Right lobe of liver (tissue), 6 donors: ENCODE results near the gene PCNX4. TPM values are rescaled to one million over a fixed set of nuclear protein-coding genes. Genes with fewer than 3 reads are reported as not detected.

Experiments
- ATAC-seq, 4 donors: fragments of 200-7000 bp; cut with Tn5 transposase; one replicate each; pipeline ENCODE4 v1.9.1; 2020; ENCODE audit warnings: mild to moderate bottlenecking in 4 of 4, moderate library complexity in 4 of 4
- DNase-seq, 3 donors: peaks; one replicate each; pipeline ENCODE4 v3.0.0-alpha.2; 2020
- H3K27ac ChIP-seq, 3 donors: fragments of 200-600 bp; one replicate each; pipeline ENCODE4 v1.8.0; 2022
- H3K27me3 ChIP-seq, 2 donors: fragments of 200-600 bp; one replicate each; pipeline ENCODE4 v1.8.0; 2022
- H3K36me3 ChIP-seq, 4 donors: fragments of 200-600 bp; sonication (generic) in 1 of 4; one replicate each; pipeline versions ENCODE4 v1.5.1 to v1.8.0; 2017 to 2022; ENCODE audit warnings: control low read depth in 1 of 4
- H3K4me1 ChIP-seq, 4 donors: fragments of 200-600 bp; sonication (generic) in 1 of 4; one replicate each; pipeline versions ENCODE4 v1.5.1 to v1.8.0; 2017 to 2022; ENCODE audit warnings: control low read depth in 1 of 4
- H3K4me3 ChIP-seq, 3 donors: fragments of 200-600 bp; one replicate each; pipeline ENCODE4 v1.8.0; 2022
- H3K9me3 ChIP-seq, 4 donors: fragments of 200-600 bp; sonication (generic) in 1 of 4; one replicate each; pipeline versions ENCODE4 v1.5.1 to v1.8.0; 2017 to 2022; ENCODE audit warnings: control low read depth in 1 of 4
- POLR2A ChIP-seq: fragments of 450-650 bp; IDR thresholded peaks from one replicate; pipeline ENCODE4 v1.6.1; 2017; ENCODE audit warnings: antibody characterized with exemption, mild to moderate bottlenecking
- WGBS: methylation state at CpG from one replicate; pipeline ENCODE4 v1.1.6; 2018; ENCODE audit warnings: low coverage, low lambda C conversion rate; ENCODE audit not compliant: insufficient coverage; ENCODE audit errors: missing lambda C conversion rate; 5-methylcytosine and 5-hydroxymethylcytosine counted together
- intact Hi-C, 2 donors: fragments of 100-400 bp; cut with DNase I; formaldehyde crosslinking; loops; one replicate each; pipeline versions ENCODE4 v1.11.2 to v1.14.1; 2022
- total RNA-seq, 6 experiments: library from RNA; depleted of rRNA in 2 of 6; stranded (reverse); fragments of >200 nt in 2 of 6; fragmentation: NEBNext Ultra II Directional in 3 of 6; extraction: Animal tissue kit (Norgen Biotek cat#: 25700) in 3 of 6; gene quantifications; one replicate each; pipeline versions ENCODE4 v1.1.0 to v1.2.4, GENCODE V29; 2016 to 2023
- TF ChIP-seq, protein P1 (sequence below), 4 donors: fragments of 200-600 bp in 3 of 4; fragments of 450-650 bp in 1 of 4; IDR thresholded peaks; one replicate each; pipeline versions ENCODE4 v1.5.1 to v1.8.0; 2016 to 2022; ENCODE audit warnings: antibody characterized with exemption in 4 of 4, mild to moderate bottlenecking in 2 of 4
- donor health status: DM: no; HTN: yes; CAD: no.
- donor health status: DM: no; HTN: no; CAD: no.
- donor health status: DM: no; HTN: no; CAD: no.
- donor health status: DM: no; HTN: yes; CAD: no.
- donor health status: DM: no; HTN: yes; CAD: no.

Gene PCNX4
- total RNA-seq, 6 experiments from 2014 or later = 14.2 to 36.4 (median 17.8) TPM

DNA sequence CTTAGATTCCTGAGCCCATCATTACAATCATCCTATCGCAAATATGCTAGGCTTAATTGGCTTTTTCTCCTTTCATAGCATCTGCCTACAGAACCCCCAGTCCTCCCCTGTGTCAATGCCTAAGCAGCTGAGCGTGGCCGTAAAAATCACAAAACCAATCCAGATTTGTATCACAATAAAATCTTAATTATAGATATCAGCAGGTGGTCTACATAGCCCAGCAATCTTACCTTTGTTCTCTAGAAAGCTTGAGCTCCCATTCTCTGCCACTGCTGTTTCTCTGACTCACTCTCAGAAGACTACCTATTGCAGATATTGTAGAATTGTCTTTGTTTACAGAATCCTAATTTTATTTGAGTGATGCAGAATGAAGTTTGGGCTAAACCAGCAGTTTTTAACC, 119.4 kb downstream of the PCNX4 start:
- ATAC-seq (no peak), DNase-seq (no peak)
- intact Hi-C loops = no loop called here
- H3K27ac ChIP-seq = no peak overlapping the region
- no peaks in the 10 kb centered on the region for H3K9me3 ChIP-seq
- H3K27me3 ChIP-seq = no peaks in the 10 kb centered on the region
- no peak for TF ChIP-seq POLR2A
- TF ChIP-seq, protein P1, sequence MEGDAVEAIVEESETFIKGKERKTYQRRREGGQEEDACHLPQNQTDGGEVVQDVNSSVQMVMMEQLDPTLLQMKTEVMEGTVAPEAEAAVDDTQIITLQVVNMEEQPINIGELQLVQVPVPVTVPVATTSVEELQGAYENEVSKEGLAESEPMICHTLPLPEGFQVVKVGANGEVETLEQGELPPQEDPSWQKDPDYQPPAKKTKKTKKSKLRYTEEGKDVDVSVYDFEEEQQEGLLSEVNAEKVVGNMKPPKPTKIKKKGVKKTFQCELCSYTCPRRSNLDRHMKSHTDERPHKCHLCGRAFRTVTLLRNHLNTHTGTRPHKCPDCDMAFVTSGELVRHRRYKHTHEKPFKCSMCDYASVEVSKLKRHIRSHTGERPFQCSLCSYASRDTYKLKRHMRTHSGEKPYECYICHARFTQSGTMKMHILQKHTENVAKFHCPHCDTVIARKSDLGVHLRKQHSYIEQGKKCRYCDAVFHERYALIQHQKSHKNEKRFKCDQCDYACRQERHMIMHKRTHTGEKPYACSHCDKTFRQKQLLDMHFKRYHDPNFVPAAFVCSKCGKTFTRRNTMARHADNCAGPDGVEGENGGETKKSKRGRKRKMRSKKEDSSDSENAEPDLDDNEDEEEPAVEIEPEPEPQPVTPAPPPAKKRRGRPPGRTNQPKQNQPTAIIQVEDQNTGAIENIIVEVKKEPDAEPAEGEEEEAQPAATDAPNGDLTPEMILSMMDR (IDR thresholded peaks at IDR 0.05) = no peak
- 91% methylated on average over 3 of the region's 3 CpGs for WGBS
- H3K36me3 ChIP-seq = no peaks in the 10 kb centered on the region
- no peaks in the 10 kb centered on the region for H3K4me1 ChIP-seq
- no peak overlapping the region for H3K4me3 ChIP-seq

DNA sequence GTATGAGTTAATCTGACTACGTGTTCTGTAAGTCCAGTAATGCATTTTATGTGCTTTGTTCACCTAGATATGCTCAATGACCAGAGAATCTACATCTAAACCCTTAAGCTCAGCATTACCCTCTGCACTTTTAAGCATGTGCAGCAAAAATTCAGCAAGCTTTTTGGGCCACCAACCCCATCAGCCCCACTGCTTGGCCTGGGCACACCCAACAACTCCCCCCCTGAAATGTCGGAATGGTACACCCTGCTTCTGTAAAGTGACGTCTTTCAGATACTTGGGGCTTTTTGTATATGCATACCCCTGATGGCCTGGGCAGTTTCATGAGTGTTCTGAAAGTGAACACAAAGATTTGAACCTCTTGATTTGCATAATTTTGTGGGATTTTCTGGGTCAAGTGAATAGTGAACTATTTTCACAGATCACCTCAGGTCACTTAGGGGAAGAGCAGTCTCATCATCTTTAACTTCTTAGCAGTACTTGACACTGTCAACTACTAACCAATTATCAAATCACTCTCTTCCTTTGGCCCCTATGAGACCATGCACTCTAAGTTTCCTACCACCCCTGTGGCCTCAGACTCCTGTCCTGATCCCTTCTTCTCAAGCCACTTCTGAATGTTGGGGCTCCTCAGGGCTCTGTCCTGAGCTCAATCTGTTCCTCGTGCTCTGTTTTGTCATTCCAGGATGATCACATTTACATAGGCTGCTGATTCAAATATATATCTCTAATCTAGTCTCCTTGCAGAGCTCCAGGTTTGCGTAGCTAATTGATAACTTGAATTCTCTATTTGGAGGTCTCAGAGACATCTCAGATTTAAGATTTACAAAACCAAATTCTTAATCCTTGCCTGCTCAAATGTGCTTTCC, 121.0 kb downstream of the PCNX4 start:
- 80% methylated on average over 5 of the region's 5 CpGs for WGBS
- H3K4me3 ChIP-seq = no peak overlapping the region
- no peaks in the 10 kb centered on the region for H3K27me3 ChIP-seq
- H3K36me3 ChIP-seq = no peaks in the 10 kb centered on the region
- no peak overlapping the region for H3K27ac ChIP-seq
- TF ChIP-seq, protein P1 (IDR thresholded peaks at IDR 0.05) = no peak
- no peak for TF ChIP-seq POLR2A
- ATAC-seq = no peak
- no peaks in the 10 kb centered on the region for H3K4me1 ChIP-seq
- intact Hi-C loops = no loop called here
- DNase-seq = no peak
- H3K9me3 ChIP-seq = no peaks in the 10 kb centered on the region

DNA sequence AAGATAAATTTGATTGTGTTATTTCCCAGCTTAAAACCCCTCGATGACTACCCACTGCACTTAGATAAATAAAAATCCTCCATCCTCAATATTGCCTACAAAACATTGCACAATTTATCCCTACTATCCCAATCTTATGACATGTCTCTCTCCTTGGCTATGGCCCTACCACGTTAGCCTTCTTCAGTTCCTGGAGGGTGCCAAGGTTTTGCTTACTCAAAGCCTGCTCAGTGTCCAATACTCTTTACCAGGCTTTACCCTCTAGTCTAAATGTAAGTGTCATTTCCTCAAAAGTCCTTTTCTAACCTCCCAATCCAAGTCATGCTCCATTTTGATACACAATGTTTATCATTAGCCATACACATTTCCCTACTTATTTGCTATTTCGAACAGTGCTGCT, 122.3 kb downstream of the PCNX4 start:
- no peaks in the 10 kb centered on the region for H3K4me1 ChIP-seq
- H3K9me3 ChIP-seq = no peaks in the 10 kb centered on the region
- DNase-seq = no peak
- intact Hi-C loops = no loop called here
- TF ChIP-seq POLR2A = no peak
- TF ChIP-seq, protein P1 (IDR thresholded peaks at IDR 0.05) = no peak
- no peak for ATAC-seq
- H3K27me3 ChIP-seq = no peaks in the 10 kb centered on the region
- no peak overlapping the region for H3K4me3 ChIP-seq
- no peaks in the 10 kb centered on the region for H3K36me3 ChIP-seq
- WGBS = 81% methylated on average over 3 of the region's 3 CpGs
- H3K27ac ChIP-seq = no peak overlapping the region

DNA sequence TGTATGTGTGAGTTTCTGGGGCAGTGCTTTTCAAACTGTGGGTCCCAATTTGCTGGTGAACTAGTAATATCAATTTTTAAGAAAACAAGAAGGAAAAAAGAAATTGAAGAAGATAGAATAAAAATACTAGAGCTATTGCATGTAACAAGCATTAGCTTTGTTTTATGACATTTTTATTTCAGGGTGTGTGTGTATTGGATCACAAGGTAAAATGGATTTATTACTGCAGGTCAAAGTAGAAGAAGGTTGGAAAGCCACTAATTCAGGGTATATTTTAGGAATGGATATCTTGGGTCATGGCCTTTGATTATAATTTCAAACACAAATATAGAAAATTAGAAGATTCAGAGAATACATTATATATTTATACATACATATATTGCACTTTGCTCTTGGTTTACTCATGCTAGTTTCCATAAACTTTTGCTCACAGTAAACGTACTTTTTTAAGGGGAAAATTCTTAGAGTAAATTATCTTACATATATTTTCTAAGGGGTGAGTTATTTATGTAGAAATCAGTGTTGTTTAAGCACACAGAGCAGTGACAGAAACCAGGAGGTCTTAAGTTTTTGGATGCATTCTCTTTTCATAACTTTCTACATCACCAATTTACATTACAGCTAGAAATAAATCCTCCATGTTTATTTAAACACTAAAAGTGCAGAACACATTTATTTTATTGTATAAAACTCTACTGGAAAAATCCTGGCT, 122.8 kb downstream of the PCNX4 start:
- no peaks in the 10 kb centered on the region for H3K4me1 ChIP-seq
- intact Hi-C loops = no loop called here
- H3K36me3 ChIP-seq = no peaks in the 10 kb centered on the region
- H3K27ac ChIP-seq = no peak overlapping the region
- ATAC-seq (no peak), DNase-seq (no peak)
- no peaks in the 10 kb centered on the region for H3K27me3 ChIP-seq
- no peak overlapping the region for H3K4me3 ChIP-seq
- no peaks in the 10 kb centered on the region for H3K9me3 ChIP-seq
- 33% methylated on average over 1 of the region's 1 CpG for WGBS
- TF ChIP-seq POLR2A = no peak
- TF ChIP-seq, protein P1 (IDR thresholded peaks at IDR 0.05) = no peak
